ENCODE measurements around the gene PRKAR2B. TPM values are rescaled to one million over a fixed set of nuclear protein-coding genes. Genes with fewer than 3 reads are reported as not detected.

The PRKAR2B gene
- total and polyA plus RNA-seq, 2 experiments from 2014 or later, result 14.8 to 31.5 TPM

DNA sequence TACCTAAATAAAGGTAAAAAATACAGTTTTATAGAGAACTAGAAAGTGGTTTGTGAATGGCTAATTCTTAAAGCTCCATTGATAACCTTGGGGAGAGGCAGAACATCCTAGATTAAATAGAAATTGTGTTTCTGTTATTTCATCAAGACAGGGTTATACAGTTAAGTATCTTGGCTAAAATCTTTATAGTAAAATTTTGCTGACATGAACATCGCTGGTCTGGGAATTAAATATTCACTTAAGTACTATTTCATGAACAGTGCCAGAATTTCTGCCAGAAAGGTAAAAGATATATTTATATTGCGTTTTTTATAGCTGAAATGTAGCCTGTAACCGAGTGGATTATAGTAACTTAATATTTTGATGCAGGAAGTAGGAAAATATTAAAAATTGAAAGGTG lies 70.6 kb downstream of the PRKAR2B start:
- TF ChIP-seq EZH2phosphoT487 (IDR thresholded peaks at IDR 0.05; ENCODE audit: low read depth, severe bottlenecking, unreplicated experiment) (no peak), EZH2 (IDR thresholded peaks at IDR 0.05; ENCODE audit: borderline replicate concordance) (no peak)
- TF ChIP-seq, protein P1, sequence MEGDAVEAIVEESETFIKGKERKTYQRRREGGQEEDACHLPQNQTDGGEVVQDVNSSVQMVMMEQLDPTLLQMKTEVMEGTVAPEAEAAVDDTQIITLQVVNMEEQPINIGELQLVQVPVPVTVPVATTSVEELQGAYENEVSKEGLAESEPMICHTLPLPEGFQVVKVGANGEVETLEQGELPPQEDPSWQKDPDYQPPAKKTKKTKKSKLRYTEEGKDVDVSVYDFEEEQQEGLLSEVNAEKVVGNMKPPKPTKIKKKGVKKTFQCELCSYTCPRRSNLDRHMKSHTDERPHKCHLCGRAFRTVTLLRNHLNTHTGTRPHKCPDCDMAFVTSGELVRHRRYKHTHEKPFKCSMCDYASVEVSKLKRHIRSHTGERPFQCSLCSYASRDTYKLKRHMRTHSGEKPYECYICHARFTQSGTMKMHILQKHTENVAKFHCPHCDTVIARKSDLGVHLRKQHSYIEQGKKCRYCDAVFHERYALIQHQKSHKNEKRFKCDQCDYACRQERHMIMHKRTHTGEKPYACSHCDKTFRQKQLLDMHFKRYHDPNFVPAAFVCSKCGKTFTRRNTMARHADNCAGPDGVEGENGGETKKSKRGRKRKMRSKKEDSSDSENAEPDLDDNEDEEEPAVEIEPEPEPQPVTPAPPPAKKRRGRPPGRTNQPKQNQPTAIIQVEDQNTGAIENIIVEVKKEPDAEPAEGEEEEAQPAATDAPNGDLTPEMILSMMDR (IDR thresholded peaks at IDR 0.05; ENCODE audit: poor library complexity), result no peak
- WGBS (ENCODE audit: low lambda C conversion rate, missing lambda C conversion rate), result 76% methylated on average over 3 of the region's 3 CpGs
- Histone ChIP-seq H3K4me2 (no peak overlapping the region), H3K36me3 (replicated peaks; ENCODE audit: insufficient read depth, low read depth) (no peaks in the 10 kb centered on the region), H2AFZ (no peak overlapping the region), H3K79me2 (peaks cover 3% of the 10 kb centered on the region), H3K9me3 (ENCODE audit: low read depth) (no peaks in the 10 kb centered on the region), H3K27me3 (no peaks in the 10 kb centered on the region), H3K4me3 (no peak overlapping the region), H3K27ac (no peak overlapping the region), H4K20me1 (ENCODE audit: insufficient read depth, poor library complexity, severe bottlenecking) (no peaks in the 10 kb centered on the region), H3K9me2 (replicated peaks; ENCODE audit: insufficient read depth) (no peaks in the 10 kb centered on the region), H3K4me1 (ENCODE audit: insufficient read depth) (no peaks in the 10 kb centered on the region)
- no peak for DNase-seq (ENCODE audit: low spot score)

DNA sequence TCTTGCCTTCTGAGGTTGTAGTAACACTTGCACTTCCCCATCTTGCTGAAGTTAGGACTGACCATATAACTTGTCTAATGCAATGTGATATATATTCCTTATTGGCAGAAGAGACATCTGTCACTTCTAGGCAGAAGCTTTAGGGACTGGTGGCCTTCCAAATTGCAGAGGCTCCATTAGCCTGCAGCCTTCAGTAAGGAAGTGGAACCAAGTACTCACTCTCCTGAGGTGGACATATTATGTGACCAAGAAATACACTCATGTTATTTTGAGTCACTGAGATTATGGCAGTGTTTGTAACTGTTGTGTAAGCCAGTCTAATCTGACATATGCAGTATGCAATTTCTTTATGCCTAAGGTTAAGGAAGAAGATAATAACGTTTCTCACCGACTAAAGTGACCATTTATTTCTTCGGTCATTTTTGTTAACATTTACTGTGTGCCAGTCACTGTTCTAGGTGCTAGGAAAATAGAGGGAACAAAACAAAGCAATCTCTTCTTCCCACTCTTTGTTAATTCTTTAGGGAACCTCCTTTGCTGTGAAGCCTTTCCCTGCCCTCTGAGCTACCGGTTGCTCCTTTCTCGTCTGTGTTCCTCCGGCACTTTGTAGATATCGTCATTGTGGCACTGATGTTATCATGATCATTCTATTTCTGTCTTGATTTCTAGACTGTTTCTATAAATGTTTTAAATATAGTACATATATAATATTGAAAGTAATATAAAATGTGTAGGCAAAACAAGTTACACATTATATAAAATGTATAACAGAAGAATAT lies 71.4 kb downstream of the PRKAR2B start:
- H3K4me3 ChIP-seq, result no peak overlapping the region
- peaks cover 3% of the 10 kb centered on the region for H3K79me2 ChIP-seq
- no peak for DNase-seq (ENCODE audit: low spot score)
- no peak overlapping the region for H3K27ac ChIP-seq
- no peaks in the 10 kb centered on the region for H3K27me3 ChIP-seq
- no peaks in the 10 kb centered on the region for H4K20me1 ChIP-seq (ENCODE audit: insufficient read depth, poor library complexity, severe bottlenecking)
- WGBS (ENCODE audit: low lambda C conversion rate, missing lambda C conversion rate), result 90% methylated on average over 7 of the region's 7 CpGs
- H2AFZ ChIP-seq, result no peak overlapping the region
- no peaks in the 10 kb centered on the region for H3K9me2 ChIP-seq (replicated peaks; ENCODE audit: insufficient read depth)
- no peaks in the 10 kb centered on the region for H3K36me3 ChIP-seq (replicated peaks; ENCODE audit: insufficient read depth, low read depth)
- H3K4me1 ChIP-seq (ENCODE audit: insufficient read depth), result no peaks in the 10 kb centered on the region
- no peak overlapping the region for H3K4me2 ChIP-seq
- H3K9me3 ChIP-seq (ENCODE audit: low read depth), result no peaks in the 10 kb centered on the region
- TF ChIP-seq EZH2 (IDR thresholded peaks at IDR 0.05; ENCODE audit: borderline replicate concordance) (no peak), EZH2phosphoT487 (IDR thresholded peaks at IDR 0.05; ENCODE audit: low read depth, severe bottlenecking, unreplicated experiment) (no peak)
- TF ChIP-seq, protein P1 (IDR thresholded peaks at IDR 0.05; ENCODE audit: poor library complexity), result no peak

DNA sequence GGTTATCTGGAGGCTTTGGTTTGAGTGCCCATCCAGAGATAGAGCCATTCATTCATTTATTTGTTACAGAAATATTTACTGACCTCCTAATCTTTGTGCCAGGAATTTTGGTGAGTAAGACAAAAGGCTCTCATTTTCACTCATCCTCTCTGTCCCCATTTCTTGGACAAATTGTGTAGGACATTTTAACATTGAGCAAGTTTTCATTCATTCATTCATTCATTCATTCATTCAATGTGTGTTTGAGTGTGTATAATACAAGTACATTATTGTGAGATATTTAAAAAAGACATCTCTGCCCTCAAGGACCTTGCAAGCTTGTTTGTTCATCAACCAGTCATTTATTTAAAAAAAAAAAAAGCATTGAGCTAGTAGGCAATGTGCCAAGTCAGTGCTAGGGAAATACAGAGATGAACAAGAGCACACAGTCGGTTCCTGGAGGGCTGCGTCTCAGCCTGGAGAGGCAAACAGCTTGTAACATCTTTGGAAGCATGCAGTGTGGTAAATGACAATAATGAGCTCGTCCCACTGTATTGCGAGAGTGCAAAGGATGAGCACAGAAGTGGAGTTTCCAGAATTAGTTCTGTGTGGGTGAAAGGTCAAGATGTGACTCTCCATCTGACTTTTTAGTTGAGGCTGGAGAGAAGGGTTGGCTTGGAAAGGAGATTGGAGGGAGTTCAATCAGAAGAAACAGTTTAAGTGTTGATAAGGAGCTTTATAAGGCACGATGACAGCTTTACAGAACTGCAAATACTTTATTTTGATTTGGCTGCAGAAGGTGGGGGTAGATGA lies 73.8 kb downstream of the PRKAR2B start:
- Histone ChIP-seq H3K36me3 (replicated peaks; ENCODE audit: insufficient read depth, low read depth) (no peaks in the 10 kb centered on the region), H3K4me1 (ENCODE audit: insufficient read depth) (peaks cover 6% of the 10 kb centered on the region), H3K27me3 (no peaks in the 10 kb centered on the region), H3K27ac (no peak overlapping the region), H3K4me3 (no peak overlapping the region), H3K9me3 (ENCODE audit: low read depth) (no peaks in the 10 kb centered on the region), H3K79me2 (peaks cover 3% of the 10 kb centered on the region), H3K4me2 (no peak overlapping the region), H4K20me1 (ENCODE audit: insufficient read depth, poor library complexity, severe bottlenecking) (no peaks in the 10 kb centered on the region), H3K9me2 (replicated peaks; ENCODE audit: insufficient read depth) (no peaks in the 10 kb centered on the region), H2AFZ (no peak overlapping the region)
- WGBS (ENCODE audit: low lambda C conversion rate, missing lambda C conversion rate), result 74% methylated on average over 5 of the region's 5 CpGs
- no peak for TF ChIP-seq EZH2 (IDR thresholded peaks at IDR 0.05; ENCODE audit: borderline replicate concordance)
- TF ChIP-seq, protein P1 (IDR thresholded peaks at IDR 0.05; ENCODE audit: poor library complexity), result no peak
- no peak for TF ChIP-seq EZH2phosphoT487 (IDR thresholded peaks at IDR 0.05; ENCODE audit: low read depth, severe bottlenecking, unreplicated experiment)
- DNase-seq (ENCODE audit: low spot score), result no peak

Measured in hepatocyte (in vitro differentiated cells).